Kasumi-1 (cell line): ENCODE measurements around the gene ARTN.

Source experiments
- DNase-seq, 2 experiments: peaks; one replicate each; lab custom pipeline; 2025; lab: John Stamatoyannopoulos, UW

ARTN gene, protein sequence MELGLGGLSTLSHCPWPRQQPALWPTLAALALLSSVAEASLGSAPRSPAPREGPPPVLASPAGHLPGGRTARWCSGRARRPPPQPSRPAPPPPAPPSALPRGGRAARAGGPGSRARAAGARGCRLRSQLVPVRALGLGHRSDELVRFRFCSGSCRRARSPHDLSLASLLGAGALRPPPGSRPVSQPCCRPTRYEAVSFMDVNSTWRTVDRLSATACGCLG

DNA sequence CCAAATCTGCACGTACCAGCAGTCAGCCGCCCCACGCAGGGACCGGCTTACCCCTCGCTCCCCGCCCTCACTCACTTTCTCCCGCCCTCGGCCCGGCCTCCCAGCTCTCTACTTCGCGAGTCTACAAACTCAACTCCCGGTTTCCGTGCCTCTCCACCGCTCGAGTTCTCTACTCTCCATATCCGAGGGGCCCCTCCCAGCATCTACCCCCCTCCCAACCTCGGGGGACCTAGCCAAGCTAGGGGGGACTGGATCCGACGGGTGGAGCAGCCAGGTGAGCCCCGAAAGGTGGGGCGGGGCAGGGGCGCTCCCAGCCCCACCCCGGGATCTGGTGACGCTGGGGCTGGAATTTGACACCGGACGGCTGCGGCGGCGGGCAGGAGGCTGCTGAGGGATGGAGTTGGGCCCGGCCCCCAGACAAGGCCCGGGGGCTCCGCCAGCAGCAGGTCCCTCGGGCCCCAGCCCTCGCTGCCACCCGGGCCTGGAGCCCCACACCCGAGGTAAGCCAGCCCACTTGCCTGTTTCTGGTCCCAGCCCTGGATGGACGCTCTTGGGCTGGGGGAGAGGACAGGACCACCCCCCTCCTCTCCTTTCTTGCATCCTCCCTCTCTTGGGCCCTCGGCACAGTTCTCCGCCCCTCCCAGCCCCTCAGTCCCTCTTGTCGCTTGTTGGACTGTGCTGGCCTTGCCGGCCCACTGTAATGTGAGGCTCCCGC, at the start of gene ARTN:
Gene ARTN (plus strand): TSS at position 416 of the 715 bp plus-strand sequence. CDS start 1,856 bp downstream, outside the sequence.
- DNase-seq = no peak

DNA sequence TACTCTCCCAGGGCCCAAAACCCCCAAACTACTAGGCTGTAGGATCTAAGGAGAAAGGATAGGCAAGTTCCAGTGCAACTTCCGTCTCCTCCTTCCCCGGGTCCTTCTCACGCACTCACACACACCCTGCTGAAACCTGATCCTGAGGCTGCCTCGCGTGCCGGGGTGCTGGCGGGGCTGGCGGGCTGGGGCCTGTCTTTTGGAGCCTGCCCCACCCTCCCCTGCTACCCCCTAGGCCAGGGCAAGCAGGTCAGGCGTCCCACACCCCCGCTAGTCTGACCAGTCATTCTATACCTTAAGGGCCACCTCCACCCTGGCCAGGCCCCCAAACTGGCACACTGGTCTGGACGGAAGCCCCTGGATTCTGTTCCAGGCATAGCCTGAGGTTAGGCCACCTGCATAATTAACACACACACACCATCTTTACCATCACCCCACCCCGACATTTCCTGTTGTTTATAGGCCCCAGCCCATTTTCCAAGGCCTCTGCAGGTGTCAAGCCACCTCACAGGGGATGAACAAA, 48.3 kb upstream of the ARTN start:
- DNase-seq = no peak

DNA sequence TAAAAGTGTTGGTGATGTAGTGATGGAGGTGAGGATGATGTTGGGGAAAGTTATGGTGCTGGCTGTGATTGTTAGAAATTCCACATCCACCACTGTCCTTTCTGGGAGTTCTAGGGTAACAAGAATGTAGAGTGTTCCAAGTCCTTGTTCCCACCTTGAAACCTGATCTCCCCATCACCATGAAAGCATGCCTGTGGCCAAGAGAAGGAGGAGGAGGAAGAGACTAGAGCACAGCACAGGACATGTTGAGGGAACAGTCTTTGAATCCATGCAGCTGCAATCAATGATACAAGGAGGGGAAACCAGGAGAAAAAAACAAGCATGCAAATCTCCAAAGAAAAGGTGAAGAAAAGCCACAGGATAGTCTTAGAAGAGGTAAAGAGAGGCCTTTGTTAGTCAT, 45.9 kb upstream of the ARTN start:
- no peak for DNase-seq

DNA sequence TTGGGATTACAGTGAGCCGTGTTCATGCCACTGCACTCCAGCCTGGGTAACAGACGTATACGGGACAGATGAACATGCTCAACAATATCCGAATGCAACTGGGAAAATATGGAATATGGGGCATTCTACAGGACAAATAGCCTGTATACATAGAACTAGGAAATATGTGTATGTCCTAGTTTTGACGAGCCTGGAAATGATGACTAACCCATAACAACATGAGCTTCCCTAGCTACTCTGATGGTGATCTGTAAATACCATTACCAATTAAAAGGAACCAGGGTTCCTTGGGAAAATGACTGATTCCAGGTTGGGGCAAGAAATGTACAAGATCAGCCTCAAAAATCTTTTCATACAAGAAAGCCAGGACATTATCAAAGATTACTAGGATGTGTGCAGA, 42.8 kb upstream of the ARTN start:
- no peak for DNase-seq

DNA sequence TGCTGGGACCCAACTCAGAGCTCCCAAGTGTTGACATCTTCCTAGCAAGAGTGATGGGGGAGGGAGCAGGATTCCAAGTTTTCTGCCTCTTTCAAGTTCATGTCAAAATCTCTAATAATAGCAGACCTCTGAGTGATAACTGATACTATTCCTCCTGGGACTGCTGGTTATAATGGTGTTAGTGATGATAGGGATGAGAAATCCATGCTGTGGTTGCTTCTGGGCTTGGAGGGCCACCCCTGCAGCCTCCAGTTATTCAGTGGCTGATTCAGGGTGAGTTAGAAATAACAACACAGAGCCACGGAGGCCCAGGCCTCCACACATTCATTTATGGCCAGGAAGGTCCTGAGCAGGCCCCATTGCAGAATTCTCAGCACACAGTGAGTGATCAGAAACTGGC, 40.6 kb upstream of the ARTN start:
- DNase-seq = no peak

DNA sequence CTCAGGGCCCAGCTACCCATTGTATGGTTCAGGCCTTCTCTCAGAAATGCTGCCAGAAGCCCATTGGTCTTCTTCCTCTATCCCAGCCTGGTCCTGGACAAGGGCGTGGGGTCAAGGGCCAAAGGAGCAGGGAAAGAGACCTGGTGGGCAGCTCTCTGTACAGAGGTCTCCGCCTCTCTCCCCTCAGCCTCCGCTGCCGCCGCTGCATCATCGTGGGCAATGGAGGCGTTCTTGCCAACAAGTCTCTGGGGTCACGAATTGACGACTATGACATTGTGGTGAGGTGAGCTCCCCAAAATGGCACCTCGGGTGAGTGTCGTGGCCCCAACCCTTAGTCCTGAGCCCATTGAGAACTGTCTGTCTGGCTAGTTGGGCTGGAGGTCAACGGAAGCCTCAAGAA, 34.6 kb upstream of the ARTN start:
- DNase-seq = no peak

DNA sequence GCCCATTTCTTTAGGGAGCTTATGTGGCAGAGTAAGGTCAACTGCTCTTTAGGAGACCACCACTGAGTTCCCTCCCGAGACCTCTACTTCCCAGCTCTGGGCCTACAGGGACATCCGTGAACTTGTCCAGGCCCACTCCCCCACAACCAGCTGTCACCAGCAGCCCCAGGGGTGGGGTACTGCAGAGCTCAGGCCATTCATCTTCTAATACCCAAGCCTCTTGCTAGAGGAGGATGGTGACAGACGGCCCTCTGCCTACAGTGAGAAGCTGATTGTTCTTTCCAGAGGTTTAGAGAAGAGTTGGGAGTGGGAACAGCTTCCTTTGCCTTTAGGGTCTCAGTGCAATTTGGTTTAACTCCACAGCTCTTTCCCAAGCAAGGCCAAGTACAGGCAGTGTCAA, 33.2 kb upstream of the ARTN start:
- no peak for DNase-seq

DNA sequence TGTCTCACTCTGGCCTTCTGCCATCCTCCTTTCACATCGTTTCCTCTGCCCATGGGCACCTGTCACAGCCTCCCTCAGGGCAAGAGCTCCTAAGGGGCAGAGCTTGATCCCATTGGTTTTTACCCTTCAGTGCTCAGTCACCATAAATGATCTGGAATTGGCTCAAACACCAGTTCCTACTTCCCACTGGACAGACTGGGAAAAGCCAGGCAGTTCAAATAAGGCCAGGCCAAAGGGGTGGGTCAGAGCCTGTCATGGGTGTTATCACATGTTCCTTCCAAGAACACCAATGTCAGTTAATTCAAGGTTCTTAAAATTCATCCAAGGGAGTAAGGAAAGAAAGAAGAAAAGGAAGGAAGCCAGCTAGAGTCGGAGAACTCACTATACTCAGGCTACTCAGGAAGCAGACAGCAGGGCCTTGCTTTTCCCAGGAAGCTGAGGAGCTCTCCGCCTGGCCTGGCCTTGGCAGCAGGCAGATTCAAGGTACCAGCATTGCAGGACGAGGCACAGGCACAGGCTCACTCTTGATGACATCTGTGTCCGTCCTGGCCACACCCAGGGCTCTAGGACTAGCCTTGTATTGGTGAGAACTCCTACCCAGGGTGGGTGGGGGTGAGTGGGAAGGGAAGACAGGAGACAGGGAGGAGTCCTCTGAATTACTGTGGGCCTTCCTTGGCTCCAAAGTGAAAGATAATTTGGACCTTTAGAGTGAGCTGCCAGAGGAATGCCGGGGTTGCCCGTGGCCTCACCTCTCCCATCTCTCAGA, 32.2 kb upstream of the ARTN start:
- no peak for DNase-seq

DNA sequence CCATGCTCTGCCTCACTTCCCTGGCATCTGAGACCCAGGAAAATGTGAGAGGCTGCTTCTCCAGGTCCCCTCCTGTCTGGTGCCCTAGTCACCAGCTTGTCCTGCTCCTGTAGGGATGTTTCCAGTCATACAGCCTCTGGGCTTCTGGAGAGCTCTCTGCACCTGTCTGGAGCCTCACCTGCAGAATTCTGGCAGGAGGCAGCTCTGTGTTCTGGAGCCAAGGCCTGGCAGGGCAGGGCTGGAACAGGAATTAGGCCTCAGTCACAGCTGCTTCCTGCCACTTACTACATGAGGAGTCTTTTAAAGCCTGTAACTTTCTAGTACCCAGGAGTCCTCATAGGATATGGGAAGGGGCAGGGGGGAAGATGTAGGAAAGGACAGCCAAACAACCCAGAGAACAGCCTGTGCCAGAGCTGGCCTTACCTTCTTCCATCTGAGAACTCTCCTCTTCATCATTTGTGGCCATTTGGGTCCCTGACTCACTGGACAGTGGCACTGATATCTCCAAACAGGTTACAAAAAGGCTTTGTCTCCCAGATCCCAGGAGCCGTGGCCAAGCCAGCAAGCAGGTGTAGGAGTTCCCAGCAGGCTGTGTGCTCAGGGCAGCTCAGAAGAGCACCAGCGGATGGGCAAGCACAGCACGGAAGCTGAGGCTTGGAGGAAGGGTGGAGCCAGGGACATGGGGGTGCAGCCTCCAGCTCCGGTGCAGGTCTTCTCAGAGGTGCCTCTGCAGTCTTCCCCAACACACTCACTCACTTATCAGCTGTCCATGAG, 31.4 kb upstream of the ARTN start:
- DNase-seq = no peak

DNA sequence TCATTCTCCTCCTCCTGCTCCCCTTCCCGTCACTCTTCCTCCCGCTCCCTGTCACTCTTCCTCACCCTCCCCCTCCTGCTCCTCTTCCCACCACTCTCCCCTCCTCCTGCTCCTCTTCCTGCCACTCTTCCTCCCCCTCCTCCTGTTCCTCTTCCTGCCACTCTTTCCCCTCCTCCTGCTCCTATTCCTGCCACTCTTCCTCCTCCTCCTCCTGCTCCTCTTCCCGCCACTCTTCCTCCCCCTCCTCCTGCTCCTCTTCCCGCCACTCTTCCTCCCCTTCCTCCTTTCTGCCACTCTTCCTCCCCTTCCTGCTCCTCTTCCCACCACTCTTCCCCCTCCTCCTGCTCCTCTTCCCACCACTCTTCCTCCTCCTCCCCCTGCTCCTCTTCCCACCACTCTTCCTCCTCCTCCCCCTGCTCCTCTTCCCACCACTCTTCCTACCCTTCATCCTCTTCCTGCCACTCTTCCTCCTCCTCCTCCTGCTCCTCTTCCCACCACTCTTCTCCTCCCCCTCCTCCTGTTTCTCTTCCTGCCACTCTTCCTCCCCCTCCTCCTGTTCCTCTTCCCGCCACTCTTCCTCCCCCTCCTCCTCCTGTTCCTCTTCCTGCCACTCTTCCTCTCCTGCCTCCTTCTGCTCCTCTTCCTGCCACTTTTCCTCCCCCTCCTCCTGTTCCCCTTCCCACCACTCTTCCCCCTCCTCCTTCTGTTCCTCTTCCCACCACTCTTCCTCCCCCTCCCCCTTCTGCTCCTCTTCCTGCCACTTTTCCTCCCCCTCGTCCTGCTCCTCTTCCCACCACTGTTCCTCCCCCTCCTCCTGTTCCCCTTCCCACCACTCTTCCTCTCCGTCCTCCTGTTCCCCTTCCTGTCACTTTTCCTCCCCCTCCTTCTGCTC, 28.7 kb upstream of the ARTN start:
- DNase-seq = no peak

DNA sequence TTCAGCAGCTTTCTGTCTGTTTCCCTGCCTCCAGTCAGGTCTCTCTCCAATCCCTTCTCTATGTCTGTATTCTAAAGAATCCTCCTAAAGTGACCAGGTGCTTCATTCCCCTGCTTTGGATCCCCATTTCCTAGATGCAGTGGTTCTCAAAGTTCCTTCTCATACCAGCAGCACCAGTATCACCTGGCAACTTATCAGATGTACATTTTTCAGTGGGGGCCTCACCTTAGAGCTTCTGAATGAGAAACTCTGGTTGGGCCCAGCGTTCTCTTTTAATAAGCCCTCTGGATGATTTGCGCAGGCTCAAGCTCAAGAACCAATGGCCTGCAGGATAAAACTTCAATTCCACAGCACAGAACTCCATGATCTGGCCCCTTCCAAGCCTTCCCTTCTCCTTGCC, 25.4 kb upstream of the ARTN start:
- no peak for DNase-seq

DNA sequence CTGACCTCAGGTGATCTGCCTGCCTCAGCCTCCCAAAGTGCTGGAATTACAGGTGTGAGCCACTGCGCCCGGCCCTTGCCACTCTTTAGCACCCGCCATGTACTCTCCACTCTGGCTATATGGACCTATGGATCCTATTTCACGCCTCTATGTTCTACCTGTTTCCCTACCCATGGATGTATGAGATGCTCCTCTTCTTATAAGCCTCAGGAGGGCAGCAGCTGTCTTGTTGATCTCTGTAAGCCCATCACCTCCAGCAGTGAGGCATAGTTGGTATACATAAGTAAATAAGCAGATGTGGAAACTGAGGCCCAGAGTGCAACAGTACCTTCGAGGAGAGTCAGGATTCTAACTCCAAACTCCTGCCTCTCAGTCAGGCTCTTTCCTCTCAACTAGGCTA, 24.7 kb upstream of the ARTN start:
- DNase-seq = no peak

DNA sequence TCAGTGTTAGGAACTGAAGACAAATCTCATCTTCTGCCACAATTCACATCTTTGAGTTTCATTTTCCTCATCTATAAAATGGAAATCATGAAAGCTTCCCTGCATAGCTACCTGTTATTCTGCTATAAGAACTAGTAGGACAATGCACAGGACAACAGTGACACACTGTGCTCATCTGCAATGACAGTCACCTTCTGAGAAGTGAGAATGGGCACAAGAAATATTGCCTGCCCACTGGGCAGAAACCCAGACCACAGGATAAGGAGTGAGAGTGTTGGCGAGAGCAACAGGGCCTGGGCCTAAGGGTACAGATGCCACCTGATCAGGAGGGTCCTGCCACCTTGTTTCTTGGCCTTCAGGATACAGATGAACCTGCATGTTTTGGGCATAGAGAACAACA, 23.3 kb upstream of the ARTN start:
- no peak for DNase-seq

DNA sequence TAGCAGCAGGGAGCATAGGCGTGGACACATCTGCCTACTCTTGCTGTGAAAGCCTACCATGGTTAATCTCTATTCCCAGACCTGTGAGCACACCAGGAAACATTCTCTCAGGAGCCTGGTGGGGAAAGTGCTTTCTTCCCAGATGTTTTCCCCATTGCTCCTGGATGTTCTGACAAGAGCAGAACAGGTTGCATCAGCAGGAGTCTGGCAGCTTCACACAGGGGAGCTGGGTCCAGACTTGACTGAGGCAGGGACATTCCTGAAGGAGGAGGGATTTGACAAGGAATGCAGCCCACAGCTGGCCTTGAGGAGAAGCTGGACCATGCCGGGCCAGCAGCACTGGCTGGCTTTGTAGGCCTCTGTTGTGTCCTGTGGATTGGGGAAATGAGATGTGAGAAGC, 21.0 kb upstream of the ARTN start:
- DNase-seq = no peak

DNA sequence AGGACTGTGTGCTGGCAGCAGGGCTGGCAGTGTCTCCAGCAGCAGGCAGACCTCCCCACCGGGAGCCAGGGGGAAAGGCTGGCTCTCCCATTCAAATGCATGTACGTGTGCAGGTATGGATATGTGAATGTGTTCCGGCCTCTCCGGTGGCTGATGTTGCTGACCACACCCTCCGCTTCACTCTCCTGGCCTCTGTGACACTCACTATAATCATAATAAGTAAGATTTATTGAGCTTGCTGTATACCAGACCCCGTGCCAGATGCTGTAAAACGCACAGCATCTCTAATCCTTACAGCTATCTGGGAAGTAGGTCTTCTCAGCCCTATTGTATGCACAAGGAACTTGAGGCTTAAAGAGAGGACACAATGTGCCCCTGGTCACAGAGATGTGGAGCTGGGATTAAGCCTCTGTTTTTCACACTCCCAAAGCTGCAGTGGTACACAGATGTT, 20.5 kb upstream of the ARTN start:
- no peak for DNase-seq

DNA sequence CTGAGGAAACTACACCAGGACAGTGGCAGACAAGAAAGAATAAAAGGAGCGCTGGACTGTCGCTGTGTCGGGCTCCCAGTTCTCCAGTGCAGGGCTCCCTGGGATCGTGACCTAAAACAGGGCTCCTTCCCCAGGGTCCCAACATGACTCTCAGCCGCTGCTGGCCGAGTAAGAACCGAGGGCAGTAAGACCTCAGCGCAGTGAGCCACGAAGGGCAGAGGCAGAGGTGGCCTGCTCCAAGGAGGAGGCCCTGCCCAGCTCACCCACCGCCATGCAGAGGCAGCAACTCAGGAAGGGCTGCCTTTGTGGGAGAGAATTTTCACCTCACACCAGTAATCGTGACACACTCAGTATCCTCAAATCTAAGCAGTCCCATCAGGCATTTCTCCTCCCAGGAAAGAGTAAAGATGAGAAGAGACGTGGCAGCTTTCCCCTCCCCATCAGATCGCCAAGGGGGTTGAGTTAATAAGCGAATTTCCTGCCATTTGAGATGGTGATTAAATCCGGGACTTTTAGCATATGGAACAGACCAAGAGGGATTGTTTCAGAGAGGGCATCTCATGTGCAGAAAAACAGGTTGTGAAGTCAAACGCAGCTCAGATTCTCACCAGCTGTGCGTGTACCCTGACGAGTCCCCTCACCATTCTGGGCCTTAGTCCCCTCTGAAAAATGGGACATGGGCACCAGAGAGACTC, 19.8 kb upstream of the ARTN start:
- no peak for DNase-seq

DNA sequence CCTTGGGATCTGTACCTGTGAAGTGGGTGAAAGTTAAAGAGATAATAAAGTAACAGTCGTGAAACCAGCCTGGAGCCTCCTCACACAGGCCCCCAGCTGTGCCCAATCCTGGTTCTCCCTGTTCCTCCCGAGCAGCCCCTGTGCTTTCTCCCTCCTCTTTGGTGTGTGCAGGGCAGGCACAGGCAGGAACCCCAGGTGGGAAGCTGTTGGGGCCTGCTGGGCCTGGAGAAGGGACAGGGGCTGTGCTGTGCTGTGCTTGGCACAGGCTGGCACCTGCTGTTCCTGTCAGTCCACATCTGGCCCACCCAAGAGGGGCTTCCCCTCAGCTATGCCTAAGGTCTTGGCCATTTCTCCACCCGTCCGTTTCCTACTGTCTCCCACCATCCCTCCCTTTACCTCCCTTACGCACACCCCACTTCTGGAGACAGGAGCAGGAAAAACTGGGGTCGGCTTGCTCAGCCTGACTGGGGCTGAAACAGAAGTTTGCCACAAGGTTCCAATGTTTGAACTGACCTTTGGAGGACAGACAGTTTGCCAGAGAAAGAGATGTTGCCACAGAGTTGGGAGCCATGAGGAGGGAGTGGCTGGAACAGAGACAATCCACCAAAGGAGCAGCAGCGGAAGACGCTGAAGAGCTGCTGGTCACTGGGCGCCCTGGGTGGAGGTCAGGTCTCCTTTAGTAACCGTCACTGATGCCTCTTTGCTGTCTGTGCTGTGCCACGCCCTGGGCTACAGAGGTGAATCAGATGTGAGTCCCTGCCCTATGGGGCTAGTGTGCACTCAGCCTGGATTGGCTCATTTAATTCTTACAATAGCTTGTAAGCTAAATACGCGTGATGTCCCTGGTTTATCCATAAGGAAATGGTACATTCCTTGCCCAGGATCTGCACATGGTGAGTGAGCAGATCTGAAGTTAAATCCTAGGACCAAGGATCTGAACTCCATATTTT, 18.8 kb upstream of the ARTN start:
- no peak for DNase-seq

DNA sequence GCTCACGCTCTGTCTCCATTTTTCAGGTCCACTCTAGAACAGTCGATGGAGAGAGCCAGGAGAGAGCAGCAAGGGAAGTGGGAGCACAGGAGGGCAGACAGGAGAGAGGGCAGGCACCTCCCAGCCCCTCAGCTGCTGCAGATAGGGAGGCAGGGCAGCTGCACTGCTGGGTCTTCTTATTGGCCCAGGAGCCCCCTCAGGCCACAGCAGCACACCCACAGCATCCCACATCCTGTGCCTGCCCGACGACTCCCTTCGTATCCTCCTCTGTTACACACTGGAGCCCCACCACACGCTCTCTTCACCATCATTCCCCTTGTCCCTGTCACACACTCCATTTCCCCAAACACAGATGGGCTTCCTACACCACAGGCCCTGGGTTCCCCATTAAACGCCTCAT, 13.7 kb upstream of the ARTN start:
- DNase-seq = peak; percentile 15 to 20

DNA sequence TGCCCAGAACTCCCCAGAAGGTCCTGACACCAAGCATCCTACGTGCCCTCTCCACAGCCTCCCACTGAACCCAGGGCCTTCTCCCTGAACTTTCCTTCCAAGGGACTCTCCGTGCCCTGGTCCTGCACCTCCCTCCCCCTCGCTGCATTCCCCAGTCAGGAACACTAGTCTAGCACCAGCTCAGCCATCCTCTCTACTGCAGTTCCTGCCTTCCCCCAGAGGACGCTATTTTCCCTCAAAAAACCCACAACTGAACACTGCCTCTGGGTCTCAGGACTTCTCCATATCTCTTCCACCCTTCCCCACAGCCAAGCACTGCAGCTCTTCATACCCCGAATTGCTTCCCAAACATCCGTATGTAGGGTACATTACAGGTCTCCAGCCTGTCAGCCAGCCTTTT, 12.6 kb upstream of the ARTN start:
- DNase-seq = no peak
